Prostate gland (tissue), 2 donors: ENCODE measurements around the gene CIROP. TPM values are rescaled to one million over a fixed set of nuclear protein-coding genes. Genes with fewer than 3 reads are reported as not detected.

Experiments
- DNase-seq: peaks from one replicate; pipeline ENCODE4 v3.0.0-alpha.2; 2019; ENCODE audit warnings: low spot score
- H3K27ac ChIP-seq, 2 donors: fragments of 200-600 bp; sonication (generic); 2 replicates each; pipeline ENCODE4 v1.5.1; 2017 to 2019
- H3K27me3 ChIP-seq: fragments of 200-600 bp; sonication (generic); replicated peaks from 2 replicates; pipeline ENCODE4 v1.5.1; 2019; ENCODE audit not compliant: insufficient read depth
- H3K36me3 ChIP-seq, 2 donors: fragments of 200-600 bp; sonication (generic); 1 replicate in 1 of 2; 2 replicates in 1 of 2; pipeline versions ENCODE4 v1.5.1 to v1.8.1; 2017 to 2019
- H3K4me1 ChIP-seq: fragments of 200-600 bp; sonication (generic); replicated peaks from 2 replicates; pipeline ENCODE4 v1.5.1; 2019
- H3K4me3 ChIP-seq, 2 donors: fragments of 200-600 bp; sonication (generic); 2 replicates each; pipeline ENCODE4 v1.5.1; 2017 to 2019
- H3K9me3 ChIP-seq: fragments of 200-600 bp; sonication (generic); 2 replicates; pipeline ENCODE4 v1.5.1; 2017
- CTCF ChIP-seq, 4 experiments: fragments of 200-600 bp in 2 of 4; fragments of 450-650 bp in 2 of 4; sonication (generic) in 2 of 4; IDR thresholded peaks; 1 replicate in 3 of 4; 2 replicates in 1 of 4; pipeline ENCODE4 v1.5.1; 2016 to 2019; ENCODE audit warnings: antibody characterized with exemption in 4 of 4, mild to moderate bottlenecking in 2 of 4, moderate library complexity in 2 of 4
- POLR2A ChIP-seq: fragments of 450-650 bp; IDR thresholded peaks from one replicate; pipeline ENCODE4 v1.6.1; 2016; ENCODE audit warnings: antibody characterized with exemption, mild to moderate bottlenecking
- POLR2AphosphoS5 ChIP-seq: sonication (generic); formaldehyde crosslinking; IDR thresholded peaks from one replicate; pipeline ENCODE4 v1.6.1; 2017; ENCODE audit warnings: antibody characterized with exemption
- WGBS: methylation state at CpG from one replicate; pipeline ENCODE4 v1.1.5; 2018; 5-methylcytosine and 5-hydroxymethylcytosine counted together
- intact Hi-C: fragments of 100-400 bp; cut with DNase I; formaldehyde crosslinking; loops from one replicate; pipeline ENCODE4 v1.14.2; 2022
- total RNA-seq, 2 donors: library from RNA; depleted of rRNA; stranded (reverse); fragments of >200 nt; gene quantifications; one replicate each; pipeline ENCODE4 v1.1.0, GENCODE V29; 2016

CIROP gene
- total RNA-seq, 2 donors from 2014 or later: not detected

GRCh38 chr14:23148591-23149249 is 43.9 kb upstream of the CIROP start:
- Histone ChIP-seq H3K9me3 (no peaks in the 10 kb centered on the region), H3K4me3 (no peak overlapping the region), H3K27ac (peak overlapping the region; percentile 29 to 77), H3K36me3 (no peaks in the 10 kb centered on the region), H3K4me1 (peaks cover 16% of the 10 kb centered on the region), H3K27me3 (no peaks in the 10 kb centered on the region)
- intact Hi-C loops: no loop called here
- WGBS: 92% methylated on average over 5 of the region's 5 CpGs
- DNase-seq: no peak
- TF ChIP-seq CTCF (IDR thresholded peaks at IDR 0.05): no peak
- no peak for TF ChIP-seq POLR2A
- no peak for TF ChIP-seq POLR2AphosphoS5

GRCh38 chr14:23147676-23148075 is 42.9 kb upstream of the CIROP start:
- H3K9me3 ChIP-seq: no peaks in the 10 kb centered on the region
- TF ChIP-seq POLR2A (no peak), POLR2AphosphoS5 (peak; percentile 13)
- DNase-seq: peak; percentile 37
- peak overlapping the region in 1 of 2 donors; percentile 77 for H3K27ac ChIP-seq
- H3K4me3 ChIP-seq: no peak overlapping the region
- no peaks in the 10 kb centered on the region for H3K36me3 ChIP-seq
- no peaks in the 10 kb centered on the region for H3K27me3 ChIP-seq
- 19% methylated on average over 1 of the region's 1 CpG for WGBS
- intact Hi-C loops: no loop called here
- peaks cover 7% of the 10 kb centered on the region for H3K4me1 ChIP-seq

- peak overlapping the region; percentile 74 to 77 for H3K27ac ChIP-seq
- WGBS: 99% methylated on average over 4 of the region's 4 CpGs
- no peak for TF ChIP-seq POLR2AphosphoS5
- TF ChIP-seq CTCF (IDR thresholded peaks at IDR 0.05): no peak
- TF ChIP-seq POLR2A: no peak
- H3K4me1 ChIP-seq: no peaks in the 10 kb centered on the region
- H3K27me3 ChIP-seq: no peaks in the 10 kb centered on the region
- intact Hi-C loops: no loop called here
- no peak overlapping the region for H3K4me3 ChIP-seq
- H3K36me3 ChIP-seq: no peaks in the 10 kb centered on the region
- no peaks in the 10 kb centered on the region for H3K9me3 ChIP-seq
- no peak for DNase-seq
Measured at GRCh38 chr14:23146980-23147379, 42.2 kb upstream of the CIROP start.

GRCh38 chr14:23146351-23146910 is 41.6 kb upstream of the CIROP start:
- 90% methylated on average over 2 of the region's 2 CpGs for WGBS
- H3K27ac ChIP-seq: peak overlapping the region; percentile 74 to 77

More at GRCh38 chr14:23146351-23146910, 41.6 kb upstream of the CIROP start:
- no peak for DNase-seq
- Histone ChIP-seq H3K36me3 (no peaks in the 10 kb centered on the region), H3K4me1 (no peaks in the 10 kb centered on the region), H3K4me3 (no peak overlapping the region), H3K27me3 (no peaks in the 10 kb centered on the region), H3K9me3 (no peaks in the 10 kb centered on the region)
- TF ChIP-seq CTCF (IDR thresholded peaks at IDR 0.05) (no peak), POLR2AphosphoS5 (no peak), POLR2A (no peak)
- intact Hi-C loops: no loop called here
